Suprapubic skin (tissue), 3 donors: ENCODE measurements around the gene MEIS1.

ENCODE experiments used
- POLR2AphosphoS5 ChIP-seq, 3 donors: sonication (generic); formaldehyde crosslinking; IDR thresholded peaks; one replicate each; pipeline ENCODE4 v1.6.1; 2017; ENCODE audit warnings: antibody characterized with exemption in 3 of 3
- TF ChIP-seq, protein P1 (sequence below), 2 donors: fragments of 200-600 bp in 1 of 2; fragments of 450-650 bp in 1 of 2; sonication (generic) in 1 of 2; IDR thresholded peaks; one replicate each; pipeline ENCODE4 v1.5.1; 2016 to 2019; ENCODE audit warnings: antibody characterized with exemption in 2 of 2, mild to moderate bottlenecking in 1 of 2, moderate library complexity in 1 of 2

DNA sequence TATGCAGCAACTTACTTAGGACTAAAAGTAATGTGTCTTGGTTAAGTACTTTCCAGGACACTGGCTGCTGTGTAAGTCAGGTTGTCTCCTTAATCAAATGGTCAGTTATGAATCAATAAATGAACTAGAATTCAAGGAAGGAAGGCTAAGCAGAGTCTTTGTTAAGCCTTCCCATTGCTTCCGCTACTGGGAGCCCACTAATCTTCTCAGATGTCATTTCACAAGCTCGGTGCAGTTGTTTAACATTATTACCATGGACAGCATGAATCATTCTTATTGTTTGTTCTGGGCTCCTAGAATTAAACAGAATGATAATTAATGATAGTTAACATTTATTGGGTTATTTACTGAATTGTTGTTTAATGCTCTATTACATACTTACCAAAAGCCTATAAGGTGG is 26.0 kb upstream of the MEIS1 start:
- TF ChIP-seq POLR2AphosphoS5 (IDR thresholded peaks at IDR 0.05): no peak
- TF ChIP-seq, protein P1, sequence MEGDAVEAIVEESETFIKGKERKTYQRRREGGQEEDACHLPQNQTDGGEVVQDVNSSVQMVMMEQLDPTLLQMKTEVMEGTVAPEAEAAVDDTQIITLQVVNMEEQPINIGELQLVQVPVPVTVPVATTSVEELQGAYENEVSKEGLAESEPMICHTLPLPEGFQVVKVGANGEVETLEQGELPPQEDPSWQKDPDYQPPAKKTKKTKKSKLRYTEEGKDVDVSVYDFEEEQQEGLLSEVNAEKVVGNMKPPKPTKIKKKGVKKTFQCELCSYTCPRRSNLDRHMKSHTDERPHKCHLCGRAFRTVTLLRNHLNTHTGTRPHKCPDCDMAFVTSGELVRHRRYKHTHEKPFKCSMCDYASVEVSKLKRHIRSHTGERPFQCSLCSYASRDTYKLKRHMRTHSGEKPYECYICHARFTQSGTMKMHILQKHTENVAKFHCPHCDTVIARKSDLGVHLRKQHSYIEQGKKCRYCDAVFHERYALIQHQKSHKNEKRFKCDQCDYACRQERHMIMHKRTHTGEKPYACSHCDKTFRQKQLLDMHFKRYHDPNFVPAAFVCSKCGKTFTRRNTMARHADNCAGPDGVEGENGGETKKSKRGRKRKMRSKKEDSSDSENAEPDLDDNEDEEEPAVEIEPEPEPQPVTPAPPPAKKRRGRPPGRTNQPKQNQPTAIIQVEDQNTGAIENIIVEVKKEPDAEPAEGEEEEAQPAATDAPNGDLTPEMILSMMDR (IDR thresholded peaks at IDR 0.05): no peak
